ENCODE results near the gene CDH11.

The CDH11 gene

GRCh38 chr16:65021852-65022595, 99.8 kb downstream of the CDH11 start:
- no peaks in the 10 kb centered on the region for H3K9me3 ChIP-seq (replicated peaks; ENCODE audit: insufficient read depth, low read length)
- H3K9me2 ChIP-seq (replicated peaks; ENCODE audit: insufficient read depth, low read length): no peaks in the 10 kb centered on the region
- DNase-seq: no peak
- H3K79me2 ChIP-seq (ENCODE audit: low read length): no peaks in the 10 kb centered on the region
- H3K4me2 ChIP-seq (ENCODE audit: low read depth, low read length): no peak overlapping the region
- H4K20me1 ChIP-seq (ENCODE audit: insufficient read depth, low read length): no peaks in the 10 kb centered on the region
- no peaks in the 10 kb centered on the region for H3K27me3 ChIP-seq (replicated peaks; ENCODE audit: insufficient read depth, low read length)
- no peak overlapping the region for H3K4me3 ChIP-seq (ENCODE audit: low read length)
- no peaks in the 10 kb centered on the region for H3F3A ChIP-seq (ENCODE audit: insufficient read depth, low read length)
- H3K27ac ChIP-seq (ENCODE audit: low read length): no peak overlapping the region
- TF ChIP-seq EZH2phosphoT487 (IDR thresholded peaks at IDR 0.05; ENCODE audit: low read length) (no peak), CTCF (IDR thresholded peaks at IDR 0.05; ENCODE audit: low read length) (no peak), EZH2 (optimal IDR thresholded peaks at IDR 0.05; ENCODE audit: low read depth, low read length) (no peak)
- H2AFZ ChIP-seq (ENCODE audit: low read length): no peak overlapping the region
- no peak overlapping the region for H3K9ac ChIP-seq (ENCODE audit: low read length)
- no peaks in the 10 kb centered on the region for H3K36me3 ChIP-seq (replicated peaks; ENCODE audit: insufficient read depth, low read length)
- no peaks in the 10 kb centered on the region for H3K4me1 ChIP-seq (ENCODE audit: low read length)

- H3K27me3 ChIP-seq (replicated peaks; ENCODE audit: insufficient read depth, low read length): no peaks in the 10 kb centered on the region
- no peaks in the 10 kb centered on the region for H3K79me2 ChIP-seq (ENCODE audit: low read length)
- H3K4me2 ChIP-seq (ENCODE audit: low read depth, low read length): no peak overlapping the region
- H4K20me1 ChIP-seq (ENCODE audit: insufficient read depth, low read length): no peaks in the 10 kb centered on the region
- no peak overlapping the region for H3K9ac ChIP-seq (ENCODE audit: low read length)
- no peak overlapping the region for H3K27ac ChIP-seq (ENCODE audit: low read length)
- no peaks in the 10 kb centered on the region for H3K4me1 ChIP-seq (ENCODE audit: low read length)
- TF ChIP-seq EZH2 (optimal IDR thresholded peaks at IDR 0.05; ENCODE audit: low read depth, low read length): no peak
- no peak for TF ChIP-seq EZH2phosphoT487 (IDR thresholded peaks at IDR 0.05; ENCODE audit: low read length)
- no peak for TF ChIP-seq CTCF (IDR thresholded peaks at IDR 0.05; ENCODE audit: low read length)
- H3K36me3 ChIP-seq (replicated peaks; ENCODE audit: insufficient read depth, low read length): no peaks in the 10 kb centered on the region
- H2AFZ ChIP-seq (ENCODE audit: low read length): no peak overlapping the region
- no peaks in the 10 kb centered on the region for H3F3A ChIP-seq (ENCODE audit: insufficient read depth, low read length)
- H3K9me2 ChIP-seq (replicated peaks; ENCODE audit: insufficient read depth, low read length): no peaks in the 10 kb centered on the region
- DNase-seq: no peak
- no peak overlapping the region for H3K4me3 ChIP-seq (ENCODE audit: low read length)
- no peaks in the 10 kb centered on the region for H3K9me3 ChIP-seq (replicated peaks; ENCODE audit: insufficient read depth, low read length)
Measured at GRCh38 chr16:65016754-65017153, 105.1 kb downstream of the CDH11 start.

- Histone ChIP-seq H3K4me1 (ENCODE audit: low read length) (no peaks in the 10 kb centered on the region), H3K4me2 (ENCODE audit: low read depth, low read length) (no peak overlapping the region), H3K79me2 (ENCODE audit: low read length) (no peaks in the 10 kb centered on the region), H3K9me2 (replicated peaks; ENCODE audit: insufficient read depth, low read length) (no peaks in the 10 kb centered on the region), H3F3A (ENCODE audit: insufficient read depth, low read length) (no peaks in the 10 kb centered on the region), H3K9ac (ENCODE audit: low read length) (no peak overlapping the region), H3K4me3 (ENCODE audit: low read length) (no peak overlapping the region), H3K27ac (ENCODE audit: low read length) (no peak overlapping the region), H2AFZ (ENCODE audit: low read length) (no peak overlapping the region), H3K36me3 (replicated peaks; ENCODE audit: insufficient read depth, low read length) (no peaks in the 10 kb centered on the region), H3K27me3 (replicated peaks; ENCODE audit: insufficient read depth, low read length) (no peaks in the 10 kb centered on the region), H4K20me1 (ENCODE audit: insufficient read depth, low read length) (no peaks in the 10 kb centered on the region), H3K9me3 (replicated peaks; ENCODE audit: insufficient read depth, low read length) (no peaks in the 10 kb centered on the region)
- no peak for DNase-seq
- TF ChIP-seq CTCF (IDR thresholded peaks at IDR 0.05; ENCODE audit: low read length) (no peak), EZH2 (optimal IDR thresholded peaks at IDR 0.05; ENCODE audit: low read depth, low read length) (no peak), EZH2phosphoT487 (IDR thresholded peaks at IDR 0.05; ENCODE audit: low read length) (no peak)
Measured at GRCh38 chr16:65015599-65015998, 106.3 kb downstream of the CDH11 start.
